RWPE1 (cell line): ENCODE results near the gene SRP14.
"Not testable (repeated sequence)": the region's sequence is repeated elsewhere in the genome, so short reads cannot be mapped to it uniquely, and the experiment has no call there.

Experiments
- CTCF ChIA-PET: fragments of 350-600 bp; sonication (Branson Sonifier 250); formaldehyde crosslinking; extraction: SDS; loops from one replicate; lab custom pipeline; 2021; lab: Yijun Ruan, JAX
- POLR2A ChIA-PET: fragments of 400-600 bp; formaldehyde crosslinking; extraction: SDS; loops from one replicate; lab custom pipeline; 2020; ENCODE audit warnings: antibody characterized with exemption; ENCODE audit not compliant: low non-redundant PET; lab: Yijun Ruan, JAX
- DNase-seq: peaks from one replicate; pipeline ENCODE4 v3.0.0; 2012; ENCODE audit warnings: low spot score
- H3K27ac ChIP-seq: fragments of 450-650 bp; 2 replicates; pipeline ENCODE4 v1.5.1; 2017
- TF ChIP-seq, protein P1 (sequence below): fragments of 450-650 bp; conservative IDR thresholded peaks from 2 replicates; pipeline ENCODE4 v1.5.1; 2017; ENCODE audit warnings: low read depth, mild to moderate bottlenecking

Gene SRP14

GRCh38 chr15:40082195-40082883 lies 43.4 kb upstream of the SRP14 start:
- H3K27ac ChIP-seq: no peak overlapping the region
- no peak for DNase-seq
- ChIA-PET POLR2A (no interaction called here), CTCF (interaction anchor here (0.6 to 1.0 kb wide), 3 partner anchors 19 to 167 kb away, joined by 3 to 7 read pairs (median 4); no protein-coding TSS in a partner anchor)
- TF ChIP-seq, protein P1, sequence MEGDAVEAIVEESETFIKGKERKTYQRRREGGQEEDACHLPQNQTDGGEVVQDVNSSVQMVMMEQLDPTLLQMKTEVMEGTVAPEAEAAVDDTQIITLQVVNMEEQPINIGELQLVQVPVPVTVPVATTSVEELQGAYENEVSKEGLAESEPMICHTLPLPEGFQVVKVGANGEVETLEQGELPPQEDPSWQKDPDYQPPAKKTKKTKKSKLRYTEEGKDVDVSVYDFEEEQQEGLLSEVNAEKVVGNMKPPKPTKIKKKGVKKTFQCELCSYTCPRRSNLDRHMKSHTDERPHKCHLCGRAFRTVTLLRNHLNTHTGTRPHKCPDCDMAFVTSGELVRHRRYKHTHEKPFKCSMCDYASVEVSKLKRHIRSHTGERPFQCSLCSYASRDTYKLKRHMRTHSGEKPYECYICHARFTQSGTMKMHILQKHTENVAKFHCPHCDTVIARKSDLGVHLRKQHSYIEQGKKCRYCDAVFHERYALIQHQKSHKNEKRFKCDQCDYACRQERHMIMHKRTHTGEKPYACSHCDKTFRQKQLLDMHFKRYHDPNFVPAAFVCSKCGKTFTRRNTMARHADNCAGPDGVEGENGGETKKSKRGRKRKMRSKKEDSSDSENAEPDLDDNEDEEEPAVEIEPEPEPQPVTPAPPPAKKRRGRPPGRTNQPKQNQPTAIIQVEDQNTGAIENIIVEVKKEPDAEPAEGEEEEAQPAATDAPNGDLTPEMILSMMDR: no peak

DNA sequence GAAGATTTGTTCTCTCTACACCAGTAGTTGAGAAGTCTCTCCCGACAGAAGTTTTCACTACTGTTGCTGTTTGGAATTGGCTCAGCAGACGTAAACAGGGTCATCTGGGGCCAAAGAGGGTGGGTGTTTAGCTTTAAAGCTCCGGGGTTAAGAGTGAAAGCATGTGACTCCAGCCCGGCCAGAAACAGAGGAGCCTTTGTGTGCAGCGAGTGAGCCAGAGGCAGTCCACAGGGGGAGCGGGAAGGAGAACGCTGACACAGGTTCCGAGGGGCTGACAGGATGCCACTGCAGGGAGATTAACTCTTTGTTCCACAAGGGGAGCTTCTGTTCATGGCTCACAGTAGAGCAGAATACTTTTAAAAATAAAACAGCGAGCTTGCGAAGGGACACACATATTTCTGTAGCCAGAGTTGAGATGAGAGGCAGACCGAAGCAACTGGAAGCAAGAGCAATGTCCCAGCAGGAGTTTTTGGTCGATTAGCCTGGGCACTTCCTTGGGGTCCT lies 42.8 kb upstream of the SRP14 start:
- no peak for DNase-seq
- ChIA-PET CTCF (interaction anchor here (0.6 to 1.0 kb wide), 3 partner anchors 19 to 167 kb away, joined by 3 to 7 read pairs (median 4); no protein-coding TSS in a partner anchor), POLR2A (no interaction called here)
- H3K27ac ChIP-seq: no peak overlapping the region
- TF ChIP-seq, protein P1: no peak

GRCh38 chr15:40080847-40081246 lies 41.9 kb upstream of the SRP14 start:
- no peak for DNase-seq
- no peak overlapping the region for H3K27ac ChIP-seq
- ChIA-PET POLR2A (no interaction called here), CTCF (no interaction called here)
- TF ChIP-seq, protein P1: no peak

DNA sequence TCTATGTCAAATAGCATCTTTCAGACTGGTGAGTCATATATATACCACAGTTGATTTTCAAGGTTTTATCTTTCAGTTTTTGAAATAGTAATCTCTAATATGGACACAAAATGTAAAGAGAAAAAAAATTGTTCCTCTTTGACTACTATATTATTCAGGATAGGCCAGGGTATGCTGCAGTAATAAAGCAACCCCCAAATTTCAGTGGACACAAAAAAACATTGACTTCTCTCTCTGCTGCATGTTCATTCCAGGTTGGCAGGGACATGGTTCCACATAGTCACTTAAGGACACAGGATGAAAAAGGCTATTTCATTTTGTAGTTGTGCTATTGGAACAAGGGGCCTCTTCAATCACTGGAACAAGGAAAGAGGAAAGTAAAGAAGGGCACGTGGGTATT lies 41.1 kb upstream of the SRP14 start:
- H3K27ac ChIP-seq: no peak overlapping the region
- CTCF ChIA-PET: no interaction called here
- TF ChIP-seq, protein P1: no peak
- POLR2A ChIA-PET: no interaction called here
- no peak for DNase-seq

- TF ChIP-seq, protein P1: no peak
- ChIA-PET POLR2A (no interaction called here), CTCF (no interaction called here)
- DNase-seq: no peak
- no peak overlapping the region for H3K27ac ChIP-seq
Observed at GRCh38 chr15:40079456-40079855, 40.5 kb upstream of the SRP14 start.

DNA sequence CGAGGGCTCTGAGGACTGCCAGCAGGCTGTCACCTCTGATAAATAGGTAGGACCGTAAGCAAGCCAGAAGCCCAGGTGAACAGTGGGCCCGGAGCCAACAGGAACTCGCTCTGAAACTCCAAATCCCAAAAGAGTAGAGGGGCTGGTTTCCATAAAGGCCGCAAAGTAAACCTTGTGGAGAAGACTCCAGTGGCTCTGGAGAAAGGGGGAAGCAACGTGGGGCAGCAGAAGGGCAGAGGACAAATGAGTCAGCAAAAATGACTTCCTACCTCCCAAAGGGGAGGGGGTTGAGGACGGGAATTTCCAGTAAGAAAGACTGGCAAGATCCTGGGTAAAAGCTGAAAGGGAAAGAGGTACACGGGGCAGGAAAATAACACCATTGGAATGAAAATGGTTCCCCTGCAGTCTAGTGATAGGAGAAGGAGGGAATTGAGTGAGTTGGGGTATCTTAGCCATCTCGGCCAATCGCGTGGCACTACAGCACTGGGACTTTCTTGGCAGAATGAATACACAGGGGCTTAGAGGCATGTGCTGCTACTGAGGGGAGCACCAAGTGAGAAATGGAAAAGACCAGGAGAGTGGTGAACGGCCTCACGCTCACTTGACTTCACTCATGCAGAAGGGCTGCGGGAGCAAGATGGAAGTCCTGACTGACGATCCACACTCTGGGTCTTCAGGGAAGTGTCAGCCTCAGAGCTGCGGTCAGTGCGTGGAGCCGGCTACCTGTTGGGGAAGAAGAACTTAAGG lies 36.5 kb upstream of the SRP14 start:
- POLR2A ChIA-PET: no interaction called here
- CTCF ChIA-PET: interaction anchor here (0.6 to 0.7 kb wide), 2 partner anchors 94 to 108 kb away, joined by 4 read pairs; no protein-coding TSS in a partner anchor
- DNase-seq: no peak
- TF ChIP-seq, protein P1: no peak
- H3K27ac ChIP-seq: no peak overlapping the region

DNA sequence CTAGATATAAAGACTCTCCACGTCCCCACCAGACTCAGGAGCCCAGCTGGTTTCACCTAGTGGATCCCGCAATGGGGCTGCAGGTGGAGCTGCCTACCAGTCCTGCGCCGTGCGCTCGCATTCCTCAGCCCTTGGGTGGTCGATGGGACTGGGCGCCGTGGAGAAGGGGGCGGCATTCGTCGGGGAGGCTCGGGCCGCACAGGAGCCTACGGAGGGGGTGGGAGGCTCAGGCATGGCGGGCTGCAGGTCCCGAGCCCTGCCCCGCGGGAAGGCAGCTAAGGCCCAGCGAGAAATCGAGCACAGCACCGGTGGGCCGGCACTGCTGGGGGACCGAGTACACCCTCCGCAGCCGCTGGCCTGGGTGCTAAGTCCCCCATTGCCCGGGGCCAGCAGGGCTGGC lies 35.7 kb upstream of the SRP14 start:
- POLR2A ChIA-PET, H3K27ac ChIP-seq, CTCF ChIA-PET, DNase-seq: not testable (repeated sequence)

GRCh38 chr15:40073716-40074490 lies 34.9 kb upstream of the SRP14 start:
- DNase-seq, H3K27ac ChIP-seq: not testable (repeated sequence)
- POLR2A ChIA-PET: interaction anchor here (0.7 kb wide), 1 partner anchor 1341 kb away, joined by 4 read pairs; no protein-coding TSS in a partner anchor
- CTCF ChIA-PET: interaction anchor here (0.6 kb wide), 2 partner anchors 18 to 126 kb away, joined by 3 to 5 read pairs; no protein-coding TSS in a partner anchor
